Right atrium auricular region (tissue), 2 donors: ENCODE results near the gene RPL10L. TPM values are rescaled to one million over a fixed set of nuclear protein-coding genes. Genes with fewer than 3 reads are reported as not detected.

Source experiments
- DNase-seq: peaks from one replicate; pipeline ENCODE4 v3.0.0-alpha.2; 2019; ENCODE audit warnings: low spot score
- H3K27ac ChIP-seq, 2 donors: fragments of 200-600 bp; sonication (generic); 1 replicate in 1 of 2; 2 replicates in 1 of 2; pipeline ENCODE4 v1.5.1; 2016 to 2019
- H3K27me3 ChIP-seq, 2 donors: fragments of 200-600 bp; sonication (generic); one replicate each; pipeline versions ENCODE4 v1.5.1 to v1.6.0; 2017 to 2019
- H3K36me3 ChIP-seq: fragments of 200-600 bp; sonication (generic); one replicate; pipeline ENCODE4 v1.5.1; 2016
- H3K4me1 ChIP-seq, 2 donors: fragments of 200-600 bp; sonication (generic); one replicate each; pipeline versions ENCODE4 v1.5.1 to v1.6.0; 2017 to 2019
- H3K4me3 ChIP-seq, 2 donors: fragments of 200-600 bp; sonication (generic); 1 replicate in 1 of 2; 2 replicates in 1 of 2; pipeline ENCODE4 v1.5.1; 2017 to 2019; ENCODE audit warnings: mild to moderate bottlenecking in 1 of 2, moderate library complexity in 1 of 2
- H3K9me3 ChIP-seq, 2 donors: fragments of 200-600 bp; sonication (generic); one replicate each; pipeline ENCODE4 v1.5.1; 2019
- total RNA-seq, 2 donors: library from RNA; depleted of rRNA; stranded (reverse); fragments of >200 nt; gene quantifications; one replicate each; pipeline ENCODE4 v1.1.0, GENCODE V29; 2016
- TF ChIP-seq, protein P1 (sequence below), 2 donors: fragments of 200-600 bp; sonication (generic); IDR thresholded peaks; one replicate each; pipeline ENCODE4 v1.5.1; 2019; ENCODE audit warnings: antibody characterized with exemption in 2 of 2

Gene RPL10L
- total RNA-seq, 2 donors from 2014 or later = not detected

DNA sequence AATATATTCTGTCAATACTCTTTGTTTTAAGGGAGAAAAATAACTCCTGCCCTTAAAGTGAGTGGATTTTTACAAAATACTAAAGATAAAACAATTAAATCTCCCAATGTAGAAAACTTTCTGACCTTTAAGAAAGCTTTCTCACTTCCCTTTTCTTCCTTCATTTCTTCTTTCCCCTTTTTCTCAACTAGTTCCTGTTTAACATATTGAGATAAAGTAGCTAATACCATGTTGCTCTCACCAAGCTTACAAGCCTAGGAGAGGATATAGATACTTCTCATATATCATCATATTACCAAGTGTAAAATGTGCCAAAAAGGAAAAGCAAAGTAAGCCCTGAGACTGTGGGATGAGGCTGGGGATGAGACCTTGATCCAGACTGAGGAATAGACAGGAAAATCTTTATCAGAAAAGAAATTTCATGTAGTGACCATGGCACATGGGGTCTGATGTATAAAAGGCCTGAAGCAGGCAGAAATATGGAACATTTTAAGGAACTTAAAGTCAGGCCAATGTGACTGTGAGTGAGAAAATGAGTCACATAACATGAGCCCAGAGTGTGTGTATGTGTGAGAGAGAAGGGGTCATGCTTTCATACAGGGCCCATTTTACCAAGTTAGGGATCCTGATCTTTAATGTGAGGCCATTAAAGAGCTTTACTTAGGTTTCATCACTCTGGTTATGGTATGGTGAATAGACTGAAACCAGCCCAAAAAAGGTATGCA is 1.6 kb upstream of the RPL10L start:
- TF ChIP-seq, protein P1, sequence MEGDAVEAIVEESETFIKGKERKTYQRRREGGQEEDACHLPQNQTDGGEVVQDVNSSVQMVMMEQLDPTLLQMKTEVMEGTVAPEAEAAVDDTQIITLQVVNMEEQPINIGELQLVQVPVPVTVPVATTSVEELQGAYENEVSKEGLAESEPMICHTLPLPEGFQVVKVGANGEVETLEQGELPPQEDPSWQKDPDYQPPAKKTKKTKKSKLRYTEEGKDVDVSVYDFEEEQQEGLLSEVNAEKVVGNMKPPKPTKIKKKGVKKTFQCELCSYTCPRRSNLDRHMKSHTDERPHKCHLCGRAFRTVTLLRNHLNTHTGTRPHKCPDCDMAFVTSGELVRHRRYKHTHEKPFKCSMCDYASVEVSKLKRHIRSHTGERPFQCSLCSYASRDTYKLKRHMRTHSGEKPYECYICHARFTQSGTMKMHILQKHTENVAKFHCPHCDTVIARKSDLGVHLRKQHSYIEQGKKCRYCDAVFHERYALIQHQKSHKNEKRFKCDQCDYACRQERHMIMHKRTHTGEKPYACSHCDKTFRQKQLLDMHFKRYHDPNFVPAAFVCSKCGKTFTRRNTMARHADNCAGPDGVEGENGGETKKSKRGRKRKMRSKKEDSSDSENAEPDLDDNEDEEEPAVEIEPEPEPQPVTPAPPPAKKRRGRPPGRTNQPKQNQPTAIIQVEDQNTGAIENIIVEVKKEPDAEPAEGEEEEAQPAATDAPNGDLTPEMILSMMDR (IDR thresholded peaks at IDR 0.05) = no peak
- DNase-seq = no peak
- no peaks in the 10 kb centered on the region for H3K9me3 ChIP-seq
- no peaks in the 10 kb centered on the region for H3K27me3 ChIP-seq
- no peaks in the 10 kb centered on the region for H3K36me3 ChIP-seq
- no peaks in the 10 kb centered on the region for H3K4me1 ChIP-seq
- no peak overlapping the region for H3K4me3 ChIP-seq
- H3K27ac ChIP-seq = no peak overlapping the region

DNA sequence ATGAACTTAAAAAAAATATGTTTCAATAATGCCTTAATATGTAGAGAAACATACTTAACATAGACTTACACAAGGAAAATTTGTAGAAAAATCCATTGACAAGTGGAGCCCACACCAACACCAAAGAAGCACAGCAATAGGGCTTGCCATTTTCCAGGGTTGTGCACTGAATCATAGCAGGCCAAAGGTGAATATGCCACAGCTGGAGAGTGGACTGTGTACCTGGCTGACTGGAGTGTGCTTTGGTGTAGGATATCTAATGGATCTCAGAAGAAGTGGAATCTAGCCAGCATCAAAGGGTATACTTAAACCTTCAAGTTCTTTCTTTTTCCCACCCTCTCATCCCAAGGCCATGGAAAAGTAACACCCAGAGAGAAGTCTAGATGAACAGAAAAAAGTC is 4.8 kb downstream of the RPL10L start:
- Histone ChIP-seq H3K27me3 (no peaks in the 10 kb centered on the region), H3K4me1 (no peaks in the 10 kb centered on the region), H3K27ac (no peak overlapping the region), H3K4me3 (no peak overlapping the region), H3K36me3 (no peaks in the 10 kb centered on the region), H3K9me3 (no peaks in the 10 kb centered on the region)
- TF ChIP-seq, protein P1 (IDR thresholded peaks at IDR 0.05) = no peak
- DNase-seq = no peak

DNA sequence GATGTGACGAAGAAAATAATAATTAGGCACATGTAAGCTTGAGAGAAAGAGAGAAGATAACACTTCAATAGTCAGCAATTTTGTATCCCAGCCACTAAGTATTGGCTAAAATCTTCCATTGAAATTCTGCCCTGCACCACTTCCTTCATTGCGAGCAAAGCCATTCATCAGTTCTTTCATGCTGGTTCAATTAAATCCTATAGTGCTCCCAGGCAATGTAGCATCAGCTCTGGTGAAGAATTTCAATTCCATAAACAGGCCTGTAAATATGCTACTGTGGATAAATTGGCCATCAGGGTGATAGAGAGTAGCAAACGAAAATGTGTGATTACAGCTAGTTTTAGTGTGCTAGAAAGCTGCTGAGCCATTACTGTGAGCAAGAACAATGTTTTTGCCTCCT is 24.7 kb downstream of the RPL10L start:
- no peak for DNase-seq
- Histone ChIP-seq H3K4me3 (no peak overlapping the region), H3K9me3 (no peaks in the 10 kb centered on the region), H3K27ac (no peak overlapping the region), H3K36me3 (no peaks in the 10 kb centered on the region), H3K27me3 (no peaks in the 10 kb centered on the region), H3K4me1 (no peaks in the 10 kb centered on the region)
- TF ChIP-seq, protein P1 (IDR thresholded peaks at IDR 0.05) = no peak
